ENCODE data around the gene ABCB1. TPM values are rescaled to one million over a fixed set of nuclear protein-coding genes. Genes with fewer than 3 reads are reported as not detected.

Gene ABCB1
- total and polyA plus RNA-seq, 2 of the 13 experiments (the other 11 are each of a cell fraction or from before 2014, with no cell fraction given) = 42.8 to 52.6 TPM

DNA sequence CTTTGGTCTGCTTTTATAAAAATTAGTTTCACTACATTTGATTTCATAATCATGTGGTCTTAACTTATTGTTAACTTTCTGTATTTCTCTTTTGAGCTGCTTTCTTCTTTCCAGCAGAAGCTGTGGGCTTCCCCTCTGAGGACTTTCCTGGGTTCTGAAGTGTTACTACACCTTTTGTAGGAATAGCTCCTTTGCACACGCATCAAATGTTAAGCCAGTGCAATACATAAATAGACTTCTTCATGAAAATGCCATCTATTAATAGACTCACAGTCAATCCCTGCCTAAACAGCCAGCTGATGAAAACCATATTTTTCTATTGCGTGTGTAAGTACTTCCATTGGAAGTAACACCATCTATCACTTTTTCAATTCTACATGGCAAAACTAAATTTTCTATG is 126.7 kb downstream of the ABCB1 start:
- POLR2A ChIA-PET = interaction anchor here (0.9 to 2.0 kb wide), 2 partner anchors 9 to 23 kb away, joined by 3 to 19 read pairs; no protein-coding TSS in a partner anchor
- CTCF ChIA-PET (ENCODE audit: low intra/inter-chr PET ratio, low total read pairs) = no interaction called here
- in situ Hi-C loops (cut with HindIII; ENCODE audit: extremely low pct_ligation_motif_present, low pct_unique_long_range_greater_than_20kb) (no loop called here), intact Hi-C loops (cut with micrococcal nuclease; ENCODE audit: unreplicated experiment) (loop anchor here (10.0 kb wide), 2 partner anchors 121 to 129 kb away; partner anchors contain the start of gene CROT)
- no peak for ATAC-seq
- no peak for TF ChIP-seq HNRNPL (IDR thresholded peaks at IDR 0.05; ENCODE audit: low read depth, low read length)
- TF ChIP-seq ZNF530 (CRISPR knock-in tag; IDR thresholded peaks at IDR 0.05; ENCODE audit: low read depth) = no peak
- TF ChIP-seq ZNF446 (CRISPR knock-in tag; IDR thresholded peaks at IDR 0.05) = no peak
- TF ChIP-seq, protein P1, sequence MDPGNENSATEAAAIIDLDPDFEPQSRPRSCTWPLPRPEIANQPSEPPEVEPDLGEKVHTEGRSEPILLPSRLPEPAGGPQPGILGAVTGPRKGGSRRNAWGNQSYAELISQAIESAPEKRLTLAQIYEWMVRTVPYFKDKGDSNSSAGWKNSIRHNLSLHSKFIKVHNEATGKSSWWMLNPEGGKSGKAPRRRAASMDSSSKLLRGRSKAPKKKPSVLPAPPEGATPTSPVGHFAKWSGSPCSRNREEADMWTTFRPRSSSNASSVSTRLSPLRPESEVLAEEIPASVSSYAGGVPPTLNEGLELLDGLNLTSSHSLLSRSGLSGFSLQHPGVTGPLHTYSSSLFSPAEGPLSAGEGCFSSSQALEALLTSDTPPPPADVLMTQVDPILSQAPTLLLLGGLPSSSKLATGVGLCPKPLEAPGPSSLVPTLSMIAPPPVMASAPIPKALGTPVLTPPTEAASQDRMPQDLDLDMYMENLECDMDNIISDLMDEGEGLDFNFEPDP (CRISPR knock-in tag; conservative IDR thresholded peaks at IDR 0.05) = no peak
- TF ChIP-seq, protein P2, sequence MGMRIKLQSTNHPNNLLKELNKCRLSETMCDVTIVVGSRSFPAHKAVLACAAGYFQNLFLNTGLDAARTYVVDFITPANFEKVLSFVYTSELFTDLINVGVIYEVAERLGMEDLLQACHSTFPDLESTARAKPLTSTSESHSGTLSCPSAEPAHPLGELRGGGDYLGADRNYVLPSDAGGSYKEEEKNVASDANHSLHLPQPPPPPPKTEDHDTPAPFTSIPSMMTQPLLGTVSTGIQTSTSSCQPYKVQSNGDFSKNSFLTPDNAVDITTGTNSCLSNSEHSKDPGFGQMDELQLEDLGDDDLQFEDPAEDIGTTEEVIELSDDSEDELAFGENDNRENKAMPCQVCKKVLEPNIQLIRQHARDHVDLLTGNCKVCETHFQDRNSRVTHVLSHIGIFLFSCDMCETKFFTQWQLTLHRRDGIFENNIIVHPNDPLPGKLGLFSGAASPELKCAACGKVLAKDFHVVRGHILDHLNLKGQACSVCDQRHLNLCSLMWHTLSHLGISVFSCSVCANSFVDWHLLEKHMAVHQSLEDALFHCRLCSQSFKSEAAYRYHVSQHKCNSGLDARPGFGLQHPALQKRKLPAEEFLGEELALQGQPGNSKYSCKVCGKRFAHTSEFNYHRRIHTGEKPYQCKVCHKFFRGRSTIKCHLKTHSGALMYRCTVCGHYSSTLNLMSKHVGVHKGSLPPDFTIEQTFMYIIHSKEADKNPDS (CRISPR knock-in tag; IDR thresholded peaks at IDR 0.05) = no peak
- no peak for TF ChIP-seq KLF13 (CRISPR knock-in tag; IDR thresholded peaks at IDR 0.05)
- no peak for TF ChIP-seq KLF15 (CRISPR knock-in tag; IDR thresholded peaks at IDR 0.05; ENCODE audit: borderline replicate concordance)
- TF ChIP-seq ISL2 (CRISPR knock-in tag; IDR thresholded peaks at IDR 0.05) = no peak
- TF ChIP-seq, protein P3, sequence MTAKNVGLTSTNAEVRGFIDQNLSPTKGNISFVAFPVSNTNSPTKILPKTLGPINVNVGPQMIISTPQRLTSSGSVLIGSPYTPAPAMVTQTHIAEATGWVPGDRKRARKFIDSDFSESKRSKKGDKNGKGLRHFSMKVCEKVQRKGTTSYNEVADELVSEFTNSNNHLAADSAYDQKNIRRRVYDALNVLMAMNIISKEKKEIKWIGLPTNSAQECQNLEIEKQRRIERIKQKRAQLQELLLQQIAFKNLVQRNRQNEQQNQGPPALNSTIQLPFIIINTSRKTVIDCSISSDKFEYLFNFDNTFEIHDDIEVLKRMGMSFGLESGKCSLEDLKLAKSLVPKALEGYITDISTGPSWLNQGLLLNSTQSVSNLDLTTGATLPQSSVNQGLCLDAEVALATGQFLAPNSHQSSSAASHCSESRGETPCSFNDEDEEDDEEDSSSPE (CRISPR knock-in tag; IDR thresholded peaks at IDR 0.05) = no peak
- no peak for TF ChIP-seq BCL6 (CRISPR knock-in tag; IDR thresholded peaks at IDR 0.05)
- TF ChIP-seq ZFX (CRISPR knock-in tag; IDR thresholded peaks at IDR 0.05; ENCODE audit: low read depth) = no peak
- no peak for TF ChIP-seq HNF4A (CRISPR knock-in tag; IDR thresholded peaks at IDR 0.05)
- TF ChIP-seq RXRA (CRISPR knock-in tag; IDR thresholded peaks at IDR 0.05) = no peak
- no peak for TF ChIP-seq ZNF7 (CRISPR knock-in tag; IDR thresholded peaks at IDR 0.05)
- no peak for TF ChIP-seq PHB2 (IDR thresholded peaks at IDR 0.05; ENCODE audit: partially characterized antibody)
- no peak for FAIRE-seq
- H3K27me3 ChIP-seq (ENCODE audit: control insufficient read depth in 1 of 2, insufficient read depth in 2 of 2, low read length in 2 of 2) = no peaks in the 10 kb centered on the region; a peak in 1 of 5 replicates
- BruUV-seq (replicated peaks) = no TSS peak
- H3K4me2 ChIP-seq (ENCODE audit: low read depth, low read length) = peak overlapping the region; percentile 96
- H3K4me1 ChIP-seq (ENCODE audit: insufficient read depth, low read length) = peaks cover 55% of the 10 kb centered on the region
- no peak overlapping the region for H2AFZ ChIP-seq (ENCODE audit: low read length)
- 76% methylated on average over 2 of the region's 2 CpGs for WGBS (ENCODE audit: low lambda C conversion rate)
- no peak for DNase-seq (ENCODE audit: low spot score)
- H3K4me3 ChIP-seq (replicated peaks in 1 of 3; ENCODE audit: insufficient read depth in 1 of 3, low read depth in 2 of 3, low read length in 3 of 3) = peak overlapping the region; percentile 70 to 81 (median 74); a peak in 5 of 6 replicates
- peak overlapping the region; percentile 83; the same call in 1 of the 2 replicates for H3K9ac ChIP-seq (ENCODE audit: insufficient read depth, low read depth, low read length)
- H4K20me1 ChIP-seq (ENCODE audit: insufficient read depth, low read length) = no peaks in the 10 kb centered on the region
- no peaks in the 10 kb centered on the region for H3K9me3 ChIP-seq (ENCODE audit: low read length)
- H3K27ac ChIP-seq (ENCODE audit: extremely low read length, insufficient read depth, low read length) = peak overlapping the region; percentile 74
- 0 out of 5 replicates have a peak, but pooled peaks cover 0 to 8% of the 10 kb centered on the region in 2 experiments for H3K36me3 ChIP-seq (replicated peaks in 1 of 2; ENCODE audit: control insufficient read depth in 1 of 2, insufficient read depth in 2 of 2, low read length in 2 of 2)
- peaks cover 27% of the 10 kb centered on the region for H3K79me2 ChIP-seq (ENCODE audit: insufficient read depth, low read length)
